Ovary (tissue), 9 donors: ENCODE measurements around the gene CLIC3. TPM values are rescaled to one million over a fixed set of nuclear protein-coding genes. Genes with fewer than 3 reads are reported as not detected.

Source experiments
- DNase-seq, 5 donors: peaks; one replicate each; pipeline ENCODE4 v3.0.0-alpha.2; 2019 to 2020
- H3K27ac ChIP-seq, 2 donors: fragments of 200-600 bp; one replicate each; pipeline versions ENCODE4 v1.5.1 to v1.8.0; 2019 to 2022
- H3K27me3 ChIP-seq: fragments of 200-600 bp; one replicate; pipeline ENCODE4 v1.8.0; 2022
- H3K36me3 ChIP-seq: fragments of 200-600 bp; sonication (generic); one replicate; pipeline ENCODE4 v1.5.1; 2019
- H3K4me1 ChIP-seq: one replicate; pipeline ENCODE4 v1.8.1; 2013; ENCODE audit warnings: mild to moderate bottlenecking, moderate library complexity; ENCODE audit not compliant: insufficient read depth
- H3K4me3 ChIP-seq: fragments of 200-600 bp; sonication (generic); one replicate; pipeline ENCODE4 v1.5.1; 2017
- H3K9me3 ChIP-seq, 2 donors: fragments of 200-600 bp in 1 of 2; sonication (generic) in 1 of 2; one replicate each; pipeline versions ENCODE4 v1.5.1 to v1.8.1; 2013 to 2019; ENCODE audit warnings: mild to moderate bottlenecking in 1 of 2, moderate library complexity in 1 of 2
- CTCF ChIP-seq, 3 donors: fragments of 450-650 bp in 2 of 3; fragments of 200-600 bp in 1 of 3; IDR thresholded peaks; one replicate each; pipeline versions ENCODE4 v1.5.1 to v1.8.0; 2016 to 2022; ENCODE audit warnings: antibody characterized with exemption in 3 of 3, mild to moderate bottlenecking in 1 of 3
- EP300 ChIP-seq: sonication (generic); formaldehyde crosslinking; IDR thresholded peaks from one replicate; pipeline ENCODE4 v1.6.1; 2017; ENCODE audit warnings: antibody characterized with exemption
- POLR2A ChIP-seq: fragments of 450-650 bp; IDR thresholded peaks from one replicate; pipeline ENCODE4 v1.6.1; 2017; ENCODE audit warnings: antibody characterized with exemption, mild to moderate bottlenecking, moderate library complexity
- whole genome bisulfite sequencing, 3 donors: extraction: QIAGEN DNeasy Blood & Tissue Kit in 1 of 3; methylation state at CpG; one replicate each; pipeline versions ENCODE4 v1.1.5 to v1.1.7; 2013 to 2017; 5-methylcytosine and 5-hydroxymethylcytosine counted together
- intact Hi-C, 4 donors: fragments of 100-400 bp; cut with DNase I; formaldehyde crosslinking; loops; one replicate each; pipeline versions ENCODE4 v1.11.0 to v1.15.1; 2022 to 2023
- polyA plus RNA-seq, 2 donors: library from polyadenylated mRNA; stranded (reverse); fragments of 200-250 nt in 1 of 2; fragments of 350-450 nt in 1 of 2; fragmentation: Illumina TruSeq in 1 of 2; extraction: RNeasy Lipid Tissue Mini Kit (QIAGEN cat#74804) in 1 of 2; gene quantifications; one replicate each; pipeline ENCODE4 v1.2.3, GENCODE V29; 2013 to 2014
- total RNA-seq, 7 donors: library from RNA; depleted of rRNA in 2 of 7; stranded (reverse); fragments of >200 nt in 2 of 7; fragmentation: NEBNext Ultra II Directional in 3 of 7; extraction: Animal tissue kit (Norgen Biotek cat#: 25700) in 3 of 7; gene quantifications; one replicate each; pipeline versions ENCODE4 v1.1.0 to v1.2.4, GENCODE V29; 2016 to 2023
- donor health status: DM: no; HTN: no; CAD: no; lungs with moderate emphysema.
- donor health status: DM: no; HTN: no; CAD: no.
- donor health status: Bipolar disorder and iron deficiency.
- donor health status: DM: yes; HTN: yes; CAD: no.
- donor health status: DM: no; HTN: no; CAD: no.
- donor health status: DM: yes; HTN: yes; CAD: no.

CLIC3 gene
- total and polyA plus RNA-seq, 9 donors, result 0.57 to 6.5 (median 1.3) TPM; not detected in 3

DNA sequence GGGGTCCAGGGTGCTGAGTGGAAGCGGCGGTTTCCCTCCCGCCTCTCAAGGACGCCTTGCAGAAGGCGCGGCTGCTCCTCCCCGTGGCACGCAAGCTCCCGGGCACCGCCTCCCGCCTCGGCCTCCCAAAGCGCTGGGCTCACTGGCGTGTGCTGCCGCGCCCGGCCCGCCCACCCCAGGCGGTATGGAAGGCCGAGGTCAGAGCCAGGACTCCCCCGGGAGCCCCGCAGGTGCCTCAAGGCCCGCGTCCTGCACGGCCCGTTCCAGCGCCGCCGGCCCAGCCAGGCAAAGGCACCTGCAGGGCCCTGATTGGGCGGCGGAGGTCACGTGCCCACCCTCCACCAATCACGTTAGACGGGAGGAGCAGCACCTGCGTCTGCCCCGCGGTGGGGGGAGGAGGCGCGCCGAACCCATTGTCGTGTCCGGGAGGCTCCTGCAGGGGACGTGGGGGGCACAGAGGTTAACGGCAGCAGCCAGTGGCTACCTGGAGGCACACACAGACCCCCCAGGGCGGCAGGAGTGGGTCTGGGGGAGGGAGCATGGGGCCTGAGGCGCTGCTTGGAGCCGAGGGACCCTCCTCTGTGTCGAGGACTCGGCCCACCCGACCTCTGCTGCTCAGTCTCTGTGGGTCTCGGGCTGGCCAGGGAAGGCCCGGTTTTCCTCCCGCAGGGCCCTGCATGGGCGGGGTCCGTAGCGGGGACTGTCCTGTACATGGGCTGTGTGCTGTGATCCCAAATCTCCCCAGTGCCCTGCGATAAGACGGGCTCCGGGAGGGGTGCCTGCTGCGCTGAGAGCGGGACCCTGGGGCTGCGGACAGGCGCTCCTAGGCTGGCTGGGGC lies 46.3 kb downstream of the CLIC3 start:
- Histone ChIP-seq H3K27ac (peak overlapping the region; percentile 4 to 62), H3K4me1 (peaks cover 7% of the 10 kb centered on the region), H3K9me3 (no peaks in the 10 kb centered on the region), H3K4me3 (peak overlapping the region; percentile 44), H3K36me3 (no peaks in the 10 kb centered on the region), H3K27me3 (no peaks in the 10 kb centered on the region)
- WGBS, 3 donors, result 1 to 2% (median 1%) methylated on average over 42 to 63 of the region's 63 CpGs
- intact Hi-C loops, result loop anchor here in 1 of 4 donors (5.0 to 10.0 kb wide), 2 partner anchors 82 to 105 kb away; partner anchors contain the start of genes AJM1, FUT7 and PHPT1
- peak; percentile 91 to 96 (median 94) for DNase-seq
- TF ChIP-seq EP300 (no peak), CTCF (IDR thresholded peaks at IDR 0.05) (peak in 1 of 3 donors; percentile 30), POLR2A (peak; percentile 22)

- 12 to 16% (median 15%) methylated on average over 21 to 22 of the region's 22 CpGs for WGBS, 3 donors
- Histone ChIP-seq H3K4me1 (peaks cover 7% of the 10 kb centered on the region), H3K27me3 (no peaks in the 10 kb centered on the region), H3K4me3 (peak overlapping the region; percentile 44), H3K27ac (peak overlapping the region; percentile 4 to 62), H3K36me3 (no peaks in the 10 kb centered on the region), H3K9me3 (no peaks in the 10 kb centered on the region)
- TF ChIP-seq POLR2A (no peak), EP300 (no peak), CTCF (IDR thresholded peaks at IDR 0.05) (no peak)
- intact Hi-C loops, result loop anchor here in 1 of 4 donors (10.0 kb wide), 1 partner anchor 105 kb away; the partner anchor contains the start of genes AJM1 and PHPT1
- peak in 2 of 5 donors; percentile 21 to 41 for DNase-seq
These were observed 47.0 kb downstream of the CLIC3 start for GRCh38 chr9:136949239-136949816.

DNA sequence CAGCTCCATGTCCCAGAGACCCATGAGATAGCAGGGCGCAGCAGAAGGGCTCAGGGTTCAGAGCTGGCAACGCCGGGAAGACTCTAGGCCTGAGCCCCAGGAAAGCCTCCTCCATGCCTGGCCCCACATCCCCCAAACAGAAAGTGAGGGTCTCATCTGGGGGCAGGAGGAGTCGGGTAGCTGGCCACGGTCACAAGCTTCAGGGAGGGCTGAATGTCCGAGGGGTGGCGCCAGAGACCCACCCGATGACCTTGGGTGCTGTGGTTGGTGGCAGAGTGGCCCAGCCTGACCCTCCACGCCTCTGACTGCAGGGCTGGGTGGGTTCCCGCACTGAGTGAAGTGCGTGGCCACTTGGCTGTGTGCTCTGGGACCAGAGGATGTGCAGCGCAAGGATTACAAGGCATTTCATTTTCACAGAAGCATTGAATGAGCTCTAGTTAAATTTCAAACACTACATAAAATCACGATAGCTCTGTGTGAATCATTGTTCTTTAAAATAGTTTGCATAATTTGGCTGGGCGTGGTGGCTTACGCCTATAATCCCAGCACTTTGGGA lies 48.3 kb downstream of the CLIC3 start:
- DNase-seq, result peak in 2 of 5 donors; percentile 42 to 61
- 24 to 34% (median 30%) methylated on average over 15 of the region's 15 CpGs for WGBS, 3 donors
- Histone ChIP-seq H3K4me1 (peaks cover 14% of the 10 kb centered on the region), H3K27ac (no peak overlapping the region), H3K36me3 (no peaks in the 10 kb centered on the region), H3K9me3 (no peaks in the 10 kb centered on the region), H3K27me3 (no peaks in the 10 kb centered on the region), H3K4me3 (no peak overlapping the region)
- TF ChIP-seq CTCF (IDR thresholded peaks at IDR 0.05) (no peak), POLR2A (no peak), EP300 (no peak)
- intact Hi-C loops, result loop anchor here in 2 of 4 donors (2.0 to 10.0 kb wide), 2 partner anchors 87 to 103 kb away; partner anchors contain the start of genes AJM1 (in 1 of the 2) and PHPT1 (in 1 of the 2)
